Measurements from ENCODE around the gene TEX52. TPM values are rescaled to one million over a fixed set of nuclear protein-coding genes. Genes with fewer than 3 reads are reported as not detected.

TEX52 gene
- not detected in 2 replicates for total RNA-seq (2022)
- percentile 19 among the genes with signal in this experiment for Bru-seq, nascent RNA
- percentile 12 among the genes with signal in this experiment for BruChase-seq, experiment 1, labeled RNA remaining after a 6-hour chase
- percentile 17 among the genes with signal in this experiment for BruChase-seq, experiment 2, labeled RNA remaining after a 2-hour chase
- long read RNA-seq = 0 reads

GRCh38 chr12:2857021-2857431 is at the start of gene TEX52:
Gene TEX52 (minus strand): TSS chr12:2857039. CDS start chr12:2857026, 13 bp downstream.
- no peak for DNase-seq
- H3K27ac Mint-ChIP-seq (ENCODE audit: unreplicated experiment) = no peak within 1 kb of the TSS

GRCh38 chr12:2904260-2904659 is 47.4 kb upstream of the TEX52 start:
- no peak for DNase-seq
- intact Hi-C loops (cut with micrococcal nuclease; ENCODE audit: unreplicated experiment) = no loop called here
- CTCF ChIA-PET = interaction anchor here (1.1 kb wide), 1 partner anchor 14 kb away, joined by 3 read pairs; the partner anchor contains the start of gene TULP3
- no peaks in the 10 kb centered on the region for H3K4me1 Mint-ChIP-seq (ENCODE audit: low read depth, unreplicated experiment)
- no peaks in the 10 kb centered on the region for H3K9me3 Mint-ChIP-seq (ENCODE audit: low read depth, unreplicated experiment)
- no peak for TF ChIP-seq CTCF (IDR thresholded peaks at IDR 0.05; ENCODE audit: unreplicated experiment)
- H3K27ac Mint-ChIP-seq (ENCODE audit: unreplicated experiment) = no peak overlapping the region
- no peaks in the 10 kb centered on the region for H3K27me3 Mint-ChIP-seq (ENCODE audit: unreplicated experiment)
- H3K4me3 Mint-ChIP-seq (ENCODE audit: low read depth, unreplicated experiment) = no peak overlapping the region
- peaks cover 6% of the 10 kb centered on the region for H3K36me3 Mint-ChIP-seq (ENCODE audit: insufficient read depth, unreplicated experiment)
- no TSS peak for BruUV-seq (replicated peaks)

More at GRCh38 chr12:2857021-2857431, at the start of gene TEX52:
- TF ChIP-seq CTCF (IDR thresholded peaks at IDR 0.05; ENCODE audit: unreplicated experiment) = no peak
- Mint-ChIP-seq H3K9me3 (ENCODE audit: low read depth, unreplicated experiment) (no peaks in the 10 kb centered on the region), H3K36me3 (ENCODE audit: insufficient read depth, unreplicated experiment) (peaks cover 26% of the 10 kb centered on the region), H3K4me1 (ENCODE audit: low read depth, unreplicated experiment) (no peaks in the 10 kb centered on the region), H3K27me3 (ENCODE audit: unreplicated experiment) (no peaks in the 10 kb centered on the region), H3K4me3 (ENCODE audit: low read depth, unreplicated experiment) (no peak within 1 kb of the TSS)
- no TSS peak for BruUV-seq (replicated peaks)
- intact Hi-C loops (cut with micrococcal nuclease; ENCODE audit: unreplicated experiment) = no loop called here
- CTCF ChIA-PET = no interaction called here

GRCh38 chr12:2902272-2902880 is 45.5 kb upstream of the TEX52 start:
- no peaks in the 10 kb centered on the region for H3K9me3 Mint-ChIP-seq (ENCODE audit: low read depth, unreplicated experiment)
- no peak for TF ChIP-seq CTCF (IDR thresholded peaks at IDR 0.05; ENCODE audit: unreplicated experiment)
- no TSS peak for BruUV-seq (replicated peaks)

GRCh38 chr12:2900642-2901041 is 43.8 kb upstream of the TEX52 start:
- CTCF ChIA-PET = interaction anchor here (0.6 kb wide), 1 partner anchor 61 kb away, joined by 3 read pairs; no protein-coding TSS in a partner anchor
- H3K4me1 Mint-ChIP-seq (ENCODE audit: low read depth, unreplicated experiment) = no peaks in the 10 kb centered on the region
- DNase-seq = no peak
- TF ChIP-seq CTCF (IDR thresholded peaks at IDR 0.05; ENCODE audit: unreplicated experiment) = no peak
- H3K27me3 Mint-ChIP-seq (ENCODE audit: unreplicated experiment) = no peaks in the 10 kb centered on the region
- H3K9me3 Mint-ChIP-seq (ENCODE audit: low read depth, unreplicated experiment) = no peaks in the 10 kb centered on the region
- H3K36me3 Mint-ChIP-seq (ENCODE audit: insufficient read depth, unreplicated experiment) = peaks cover 6% of the 10 kb centered on the region
- H3K27ac Mint-ChIP-seq (ENCODE audit: unreplicated experiment) = no peak overlapping the region
- intact Hi-C loops (cut with micrococcal nuclease; ENCODE audit: unreplicated experiment) = no loop called here
- no peak overlapping the region for H3K4me3 Mint-ChIP-seq (ENCODE audit: low read depth, unreplicated experiment)
- BruUV-seq (replicated peaks) = no TSS peak

More at GRCh38 chr12:2902272-2902880, 45.5 kb upstream of the TEX52 start:
- Mint-ChIP-seq H3K27me3 (ENCODE audit: unreplicated experiment) (no peaks in the 10 kb centered on the region), H3K36me3 (ENCODE audit: insufficient read depth, unreplicated experiment) (peaks cover 6% of the 10 kb centered on the region), H3K27ac (ENCODE audit: unreplicated experiment) (no peak overlapping the region), H3K4me1 (ENCODE audit: low read depth, unreplicated experiment) (no peaks in the 10 kb centered on the region), H3K4me3 (ENCODE audit: low read depth, unreplicated experiment) (no peak overlapping the region)
- CTCF ChIA-PET = interaction anchor here (0.6 kb wide), 1 partner anchor 143 kb away, joined by 3 read pairs; no protein-coding TSS in a partner anchor
- DNase-seq = no peak
- intact Hi-C loops (cut with micrococcal nuclease; ENCODE audit: unreplicated experiment) = no loop called here
